Suprapubic skin (tissue), 4 donors: Measurements from ENCODE around the gene HERC3.

ENCODE experiments used
- CTCF ChIP-seq, 2 donors: fragments of 200-600 bp in 1 of 2; fragments of 450-650 bp in 1 of 2; sonication (generic) in 1 of 2; IDR thresholded peaks; one replicate each; pipeline ENCODE4 v1.5.1; 2016 to 2019; ENCODE audit warnings: antibody characterized with exemption in 2 of 2, mild to moderate bottlenecking in 1 of 2, moderate library complexity in 1 of 2
- EP300 ChIP-seq: sonication (generic); formaldehyde crosslinking; IDR thresholded peaks from one replicate; pipeline ENCODE4 v1.6.1; 2017; ENCODE audit warnings: antibody characterized with exemption
- POLR2A ChIP-seq, 2 donors: fragments of 450-650 bp; IDR thresholded peaks; one replicate each; pipeline ENCODE4 v1.6.1; 2017; ENCODE audit warnings: antibody characterized with exemption in 2 of 2, mild to moderate bottlenecking in 2 of 2, moderate library complexity in 2 of 2
- POLR2AphosphoS5 ChIP-seq, 3 donors: sonication (generic); formaldehyde crosslinking; IDR thresholded peaks; one replicate each; pipeline ENCODE4 v1.6.1; 2017; ENCODE audit warnings: antibody characterized with exemption in 3 of 3

GRCh38 chr4:88582493-88582892 is 9.8 kb upstream of the HERC3 start:
- TF ChIP-seq POLR2AphosphoS5 (IDR thresholded peaks at IDR 0.05) (no peak), POLR2A (IDR thresholded peaks at IDR 0.05) (no peak), CTCF (IDR thresholded peaks at IDR 0.05) (no peak), EP300 (no peak)
